ENCODE results near the gene TUBB2A.

GRCh38 chr6:3119040-3119723, 38.2 kb downstream of the TUBB2A start:
- no peak for TF ChIP-seq POLR2A (IDR thresholded peaks at IDR 0.05; ENCODE audit: borderline replicate concordance, extremely low read depth, insufficient read depth, insufficient read length)
- TF ChIP-seq CEBPB (IDR thresholded peaks at IDR 0.05; ENCODE audit: low read depth), result no peak
- TF ChIP-seq CTCF (IDR thresholded peaks at IDR 0.05 in 2 of 3, conservative IDR thresholded peaks at IDR 0.05 in 1 of 3; ENCODE audit: borderline replicate concordance in 1 of 3, insufficient read depth in 1 of 3, low read depth in 2 of 3, low read length in 2 of 3), result no peak
- no peak for TF ChIP-seq EZH2 (IDR thresholded peaks at IDR 0.05)
- TF ChIP-seq ZNF274 (IDR thresholded peaks at IDR 0.05; ENCODE audit: low read depth, low read length), result no peak
- peak; percentile 3; the same call in 1 of the 2 replicates for TF ChIP-seq SIN3A (IDR thresholded peaks at IDR 0.05; ENCODE audit: low read depth)
- TF ChIP-seq EZH2phosphoT487 (IDR thresholded peaks at IDR 0.05; ENCODE audit: borderline replicate concordance), result no peak
- no peak for TF ChIP-seq TCF7L2 (IDR thresholded peaks at IDR 0.05; ENCODE audit: borderline replicate concordance, extremely low read depth, insufficient read depth, insufficient read length)
- TF ChIP-seq EGR1 (IDR thresholded peaks at IDR 0.05; ENCODE audit: low read depth), result no peak
- TF ChIP-seq JUND (IDR thresholded peaks at IDR 0.05), result no peak
- no peak for TF ChIP-seq SP1 (IDR thresholded peaks at IDR 0.05; ENCODE audit: low read depth)
